GM19351 (cell line): Measurements from ENCODE around the gene LBH.

ENCODE experiments used
- ATAC-seq: cut with Tn5 transposase; IDR thresholded peaks from one replicate; pipeline ENCODE4 v1.9.1; 2021; ENCODE audit warnings: mild to moderate bottlenecking, moderate library complexity; ENCODE audit not compliant: unreplicated experiment

The LBH gene

GRCh38 chr2:30216157-30216556 lies 15.2 kb upstream of the LBH start:
- ATAC-seq, result no peak

- ATAC-seq, result no peak
Observed at GRCh38 chr2:30217644-30218337, 13.5 kb upstream of the LBH start.

GRCh38 chr2:30218338-30218713 lies 13.0 kb upstream of the LBH start:
- ATAC-seq, result no peak

- ATAC-seq, result no peak
Observed at GRCh38 chr2:30218814-30219213, 12.5 kb upstream of the LBH start.

- ATAC-seq, result no peak
Observed at GRCh38 chr2:30219886-30220875, 11.2 kb upstream of the LBH start.

GRCh38 chr2:30221531-30221930 lies 9.8 kb upstream of the LBH start:
- ATAC-seq, result no peak

- no peak for ATAC-seq
Observed at GRCh38 chr2:30222031-30222430, 9.3 kb upstream of the LBH start.

GRCh38 chr2:30222636-30223360 lies 8.5 kb upstream of the LBH start:
- no peak for ATAC-seq

- peak; percentile 64 for ATAC-seq
Observed at GRCh38 chr2:30223413-30223874, 7.9 kb upstream of the LBH start.

GRCh38 chr2:30224151-30224550 lies 7.2 kb upstream of the LBH start:
- ATAC-seq, result no peak

GRCh38 chr2:30225131-30225762 lies 6.1 kb upstream of the LBH start:
- ATAC-seq, result no peak

- peak; percentile 29 for ATAC-seq
Observed at GRCh38 chr2:30226144-30227032, 4.9 kb upstream of the LBH start.

GRCh38 chr2:30229596-30229995 lies 1.7 kb upstream of the LBH start:
- ATAC-seq, result no peak

- peak; percentile 11 for ATAC-seq
Observed at GRCh38 chr2:30230497-30231211, 680 bp upstream of the LBH start.

- peak; percentile 24 for ATAC-seq
Observed at GRCh38 chr2:30231996-30232800, 864 bp downstream of the LBH start.

- no peak for ATAC-seq
Observed at GRCh38 chr2:30232801-30233130, 1.4 kb downstream of the LBH start.

GRCh38 chr2:30233271-30234009 lies 2.1 kb downstream of the LBH start:
- ATAC-seq, result no peak
